HG03139 (cell line): ENCODE data around the gene ATE1.
"Not testable (repeated sequence)": the region's sequence is repeated elsewhere in the genome, so short reads cannot be mapped to it uniquely, and the experiment has no call there.

ENCODE experiments used
- ATAC-seq: cut with Tn5 transposase; IDR thresholded peaks from one replicate; pipeline ENCODE4 v1.9.1; 2021; ENCODE audit not compliant: unreplicated experiment

Gene ATE1

GRCh38 chr10:121702351-121703320 lies 225.2 kb downstream of the ATE1 start:
- no peak for ATAC-seq

GRCh38 chr10:121700416-121700815 lies 227.4 kb downstream of the ATE1 start:
- no peak for ATAC-seq

DNA sequence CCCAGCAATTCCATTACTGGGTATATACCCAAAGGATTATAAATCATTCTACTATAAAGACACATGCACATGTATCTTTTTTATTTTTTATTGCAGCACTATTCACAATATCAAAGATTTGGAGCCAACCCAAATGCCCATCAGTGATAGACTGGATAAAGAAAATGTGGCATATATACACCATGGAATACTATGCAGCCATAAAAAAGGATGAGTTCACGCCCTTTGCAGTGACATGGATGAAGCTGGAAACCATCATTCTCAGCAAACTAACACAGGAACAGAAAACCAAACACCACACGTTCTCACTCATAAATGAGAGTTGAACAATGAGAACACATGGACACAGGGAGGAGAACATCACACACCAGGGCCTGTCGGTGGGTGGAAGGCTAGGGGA lies 228.1 kb downstream of the ATE1 start:
- ATAC-seq, result not testable (repeated sequence)

GRCh38 chr10:121698902-121699301 lies 228.9 kb downstream of the ATE1 start:
- ATAC-seq, result no peak

- no peak for ATAC-seq
These were observed 229.5 kb downstream of the ATE1 start for GRCh38 chr10:121698336-121698735.

DNA sequence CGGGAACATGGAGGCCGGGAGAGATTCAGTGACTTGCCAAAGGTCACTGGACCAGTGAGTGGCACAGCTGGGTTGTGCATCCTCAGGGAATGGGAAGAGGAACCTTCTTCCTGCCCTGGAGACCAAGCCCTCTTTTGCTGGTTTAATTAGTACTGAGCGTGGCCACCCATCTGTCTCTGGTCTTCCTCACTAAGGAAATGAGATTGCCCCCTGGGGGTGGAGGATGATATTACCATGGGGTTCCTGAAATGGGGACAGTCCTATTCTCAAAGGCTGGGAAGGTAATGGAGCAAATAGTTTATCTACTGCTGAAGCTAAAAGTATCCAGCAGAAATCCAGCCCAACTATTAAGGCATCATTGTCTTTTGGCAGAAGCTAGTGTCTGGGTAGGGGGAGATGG lies 231.0 kb downstream of the ATE1 start:
- ATAC-seq, result no peak

- ATAC-seq, result no peak
These were observed 231.9 kb downstream of the ATE1 start for GRCh38 chr10:121695731-121696464.

DNA sequence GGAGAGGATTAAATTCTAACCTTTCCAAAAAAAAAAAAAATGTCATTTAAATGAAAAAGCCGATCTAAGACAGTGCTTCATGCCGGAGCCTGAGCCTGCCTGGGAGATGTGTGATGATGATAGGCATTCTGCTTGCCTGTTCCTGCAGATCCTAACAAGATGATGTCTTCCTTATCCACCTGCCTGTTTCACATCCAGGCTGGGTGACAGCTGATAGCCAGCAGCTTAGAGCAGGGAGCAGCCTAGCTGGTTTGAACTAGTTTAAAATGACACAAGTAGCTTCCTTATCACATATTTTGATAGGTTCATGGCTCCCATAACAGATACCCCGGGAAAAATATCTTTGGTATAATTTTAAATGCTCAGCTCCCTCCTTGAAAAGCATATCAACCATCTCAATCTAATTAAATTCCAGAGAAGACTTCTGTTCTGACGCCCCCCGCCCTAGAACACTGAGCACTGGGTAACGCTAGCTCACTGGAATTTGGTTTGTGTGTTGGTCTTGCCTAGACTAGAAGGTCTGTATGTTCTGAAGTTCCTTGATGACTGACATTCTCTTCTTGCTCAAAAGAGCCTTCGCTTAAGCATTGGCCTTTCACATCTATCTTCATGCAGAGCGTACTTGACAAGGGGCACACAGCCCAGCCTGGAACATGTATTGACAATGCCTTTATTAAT lies 232.7 kb downstream of the ATE1 start:
- no peak for ATAC-seq

DNA sequence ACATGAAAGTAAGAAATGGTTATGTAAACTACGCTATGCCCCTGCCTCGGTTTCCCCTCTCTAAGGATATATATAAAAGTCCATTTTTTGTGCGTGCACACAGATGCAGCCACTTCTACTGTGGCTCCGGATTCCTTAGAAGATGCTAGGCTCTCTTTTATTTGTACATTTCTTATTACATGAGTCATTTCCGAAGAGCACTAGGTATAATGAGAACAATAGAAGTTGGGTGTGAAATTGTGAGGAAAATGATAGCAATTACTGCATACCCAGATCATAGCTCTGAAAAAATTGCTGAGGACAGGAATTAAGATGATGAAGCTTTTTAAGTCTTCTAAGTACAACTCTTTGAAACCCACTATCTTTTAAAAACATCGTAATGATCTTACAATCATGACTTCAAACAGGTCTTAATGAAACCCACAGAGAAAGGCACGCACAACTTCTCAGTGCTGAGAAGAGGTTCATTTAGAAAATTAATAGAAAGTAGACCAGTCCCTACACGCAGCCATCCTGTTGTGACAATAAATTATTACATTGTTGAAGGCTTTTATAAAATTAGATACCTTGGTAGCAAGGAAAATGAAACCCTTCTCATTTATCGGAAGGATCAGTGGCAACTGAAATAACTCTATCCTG lies 233.4 kb downstream of the ATE1 start:
- no peak for ATAC-seq

DNA sequence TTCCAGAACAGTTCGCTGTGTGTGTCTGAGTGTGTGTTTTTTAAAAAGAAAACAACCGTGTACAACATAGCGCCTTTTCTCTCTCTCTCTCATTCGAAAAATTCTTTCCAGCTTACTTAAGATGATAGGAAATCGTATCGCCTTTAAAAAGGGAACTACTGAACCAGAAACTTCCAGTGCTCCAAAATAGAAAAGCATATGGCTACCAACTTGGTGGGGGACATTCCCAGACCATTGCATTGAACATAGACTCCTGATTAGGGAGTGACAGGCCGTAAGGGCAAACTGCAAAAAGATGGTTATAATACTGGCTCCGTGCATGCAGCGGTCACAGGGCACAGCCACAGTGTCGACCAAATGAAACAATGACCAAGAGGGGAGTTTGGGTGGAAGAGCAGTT lies 235.2 kb downstream of the ATE1 start:
- no peak for ATAC-seq

GRCh38 chr10:121690970-121691369 lies 236.9 kb downstream of the ATE1 start:
- no peak for ATAC-seq
